Left kidney (tissue), 8 donors: ENCODE measurements around the gene PTPRM. TPM values are rescaled to one million over a fixed set of nuclear protein-coding genes. Genes with fewer than 3 reads are reported as not detected.

Source experiments
- DNase-seq: peaks from one replicate; pipeline ENCODE4 v3.0.0-alpha.2; 2013
- long read RNA-seq, 8 donors: transcript quantifications; one replicate each; lab custom pipeline, GENCODE V29; 2026
- polyA plus RNA-seq: library from polyadenylated mRNA; unstranded; fragments of 120-200 nt; gene quantifications from one replicate; pipeline ENCODE4 v1.2.1, GENCODE V29; 2013; ENCODE audit not compliant: insufficient read length

PTPRM gene
- 107 TPM for polyA plus RNA-seq
- long read RNA-seq, donor 1, partial matches to known transcripts, result 40 of 40 reads
- long read RNA-seq, donor 1, other reads (novel, unspliced or antisense), result 0 of 40 reads
- long read RNA-seq, donor 2, partial matches to known transcripts, result 21 of 21 reads
- long read RNA-seq, donor 2, other reads (novel, unspliced or antisense), result 0 of 21 reads
- long read RNA-seq, donor 3, partial matches to known transcripts, result 16 of 16 reads
- long read RNA-seq, donor 3, other reads (novel, unspliced or antisense), result 0 of 16 reads
- long read RNA-seq, donor 4, result 0 reads
- long read RNA-seq, donor 5, partial matches to known transcripts, result 23 of 24 reads
- long read RNA-seq, donor 5, other reads (novel, unspliced or antisense), result 0 of 24 reads
- long read RNA-seq, donor 6, partial matches to known transcripts, result 13 of 13 reads
- long read RNA-seq, donor 6, other reads (novel, unspliced or antisense), result 0 of 13 reads
- long read RNA-seq, donor 7, partial matches to known transcripts, result 27 of 27 reads
- long read RNA-seq, donor 7, other reads (novel, unspliced or antisense), result 0 of 27 reads
- long read RNA-seq, donor 8, partial matches to known transcripts, result 10 of 10 reads
- long read RNA-seq, donor 8, other reads (novel, unspliced or antisense), result 0 of 10 reads

DNA sequence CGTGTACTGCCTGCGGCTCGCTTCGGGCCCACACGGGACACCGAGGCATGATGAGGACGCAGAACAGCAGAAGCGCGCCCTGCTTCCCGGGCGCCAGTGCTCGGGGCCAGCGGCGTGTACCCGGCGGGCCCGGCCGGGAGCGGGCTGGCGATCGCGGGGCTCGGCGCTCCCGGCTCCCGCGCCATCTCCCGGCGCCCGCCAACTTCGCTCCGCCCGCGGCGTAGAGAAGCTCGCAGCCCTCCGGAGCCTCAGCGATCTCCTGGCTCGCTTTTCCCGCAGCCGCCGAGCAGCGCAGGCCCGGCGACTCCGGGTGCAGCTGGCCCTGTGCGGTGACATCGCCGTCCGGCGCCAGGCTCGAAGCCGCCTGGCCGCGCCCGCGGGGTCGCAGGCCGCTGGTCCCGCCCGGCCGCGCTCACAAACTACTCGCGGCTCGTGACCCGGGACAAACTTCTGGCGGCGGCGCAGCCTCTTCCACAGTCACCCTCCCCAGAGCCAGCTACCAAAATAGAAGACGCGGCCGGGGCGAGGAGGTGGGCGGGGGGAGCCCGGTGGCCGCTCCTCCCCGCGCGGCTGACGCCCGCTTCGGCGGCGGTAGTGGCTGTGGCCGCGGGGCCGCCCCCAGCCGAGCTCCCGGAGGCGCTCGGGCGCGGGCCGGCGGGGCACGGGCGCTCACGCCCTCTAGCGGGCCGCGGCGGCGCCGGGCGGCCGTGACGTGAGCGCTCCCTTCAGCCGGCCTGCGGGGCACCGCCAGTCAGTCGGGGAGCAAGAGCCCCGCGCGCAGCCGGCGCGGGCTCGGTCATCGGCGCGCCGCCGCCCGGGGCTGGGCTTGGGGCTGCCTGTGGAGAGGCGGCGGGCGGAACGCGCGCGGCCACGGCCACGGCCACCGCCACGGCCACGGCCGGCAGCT lies at the start of gene PTPRM:
PTPRM (plus strand) TSS at position 750 of the 907 bp plus-strand sequence. CDS start 503 bp downstream, outside the sequence.
- peak; percentile 78 for DNase-seq

DNA sequence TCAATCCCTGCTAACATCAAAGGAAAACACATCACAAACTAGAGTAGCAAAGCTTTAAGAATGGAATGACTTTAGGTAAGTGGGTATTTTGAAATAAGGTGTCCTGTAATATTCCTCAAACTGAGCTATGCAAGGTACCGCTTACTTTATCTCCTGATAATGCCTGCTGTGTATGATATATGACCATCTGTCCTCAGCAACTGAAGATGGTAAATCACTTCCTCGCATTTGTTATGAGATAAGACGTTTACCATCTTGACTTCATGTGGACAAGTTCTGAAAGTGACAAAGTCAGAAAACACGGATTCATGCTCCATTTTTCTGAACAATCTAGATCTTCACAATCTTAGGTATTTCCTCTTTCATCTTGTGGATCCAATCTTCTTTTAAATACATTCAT lies 49.3 kb upstream of the PTPRM start:
- no peak for DNase-seq

DNA sequence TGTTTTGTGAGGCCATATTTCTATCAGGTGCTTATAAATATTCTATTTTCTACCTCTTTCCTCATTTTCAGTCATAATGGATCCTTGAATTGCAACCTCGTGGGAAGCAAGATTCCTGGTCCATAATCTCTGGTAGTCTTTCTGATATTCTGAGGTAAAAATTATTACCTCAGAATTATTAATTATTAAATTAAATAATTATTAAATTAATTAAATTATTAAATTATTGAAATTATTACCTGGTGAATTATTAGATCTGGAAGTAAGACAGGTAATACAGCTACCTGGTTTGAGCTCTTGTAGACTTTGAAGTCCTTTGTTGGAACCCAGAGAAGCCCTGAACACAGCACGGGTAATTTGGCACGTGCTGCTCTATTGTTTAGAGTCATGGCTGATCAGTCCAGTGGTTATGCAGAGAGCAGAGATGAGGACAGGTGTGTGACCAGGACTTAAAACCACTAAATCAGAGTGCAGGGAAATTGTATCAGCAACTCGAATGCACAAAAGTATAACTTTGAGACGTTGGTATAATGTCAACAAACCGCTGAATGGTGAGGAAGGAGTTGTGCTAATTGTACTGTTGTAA lies 46.8 kb upstream of the PTPRM start:
- DNase-seq, result no peak

DNA sequence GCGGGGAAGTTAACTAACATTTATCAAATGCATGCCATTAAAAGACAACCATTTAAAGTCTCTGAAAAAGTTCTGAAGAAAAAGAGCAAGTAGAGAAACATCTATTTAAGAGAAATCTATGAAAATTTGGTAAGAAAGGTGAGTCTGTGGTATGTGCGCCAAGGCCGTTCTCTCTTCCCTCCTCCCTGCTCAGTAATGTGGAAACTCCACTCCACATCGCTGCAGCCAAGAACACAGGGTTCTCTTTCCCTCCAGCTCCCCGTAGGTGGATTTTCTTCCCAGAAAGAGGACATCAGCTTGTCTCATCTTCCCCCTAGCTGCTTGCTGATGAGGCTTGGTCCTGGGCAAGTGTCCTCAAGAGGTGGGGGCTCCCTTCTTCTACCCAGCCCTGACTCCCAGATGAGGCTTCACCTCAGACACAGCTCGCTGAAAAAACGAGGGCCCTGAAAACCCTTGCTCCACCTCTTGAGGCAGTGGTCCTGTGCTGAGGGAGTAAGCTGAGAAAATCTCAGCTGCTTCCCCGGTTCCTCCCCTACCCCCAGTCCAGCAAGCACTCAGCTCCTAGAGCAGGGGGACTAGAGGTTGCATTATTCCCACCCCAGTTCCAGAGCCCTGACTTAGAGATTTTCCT lies 45.8 kb upstream of the PTPRM start:
- DNase-seq, result no peak

DNA sequence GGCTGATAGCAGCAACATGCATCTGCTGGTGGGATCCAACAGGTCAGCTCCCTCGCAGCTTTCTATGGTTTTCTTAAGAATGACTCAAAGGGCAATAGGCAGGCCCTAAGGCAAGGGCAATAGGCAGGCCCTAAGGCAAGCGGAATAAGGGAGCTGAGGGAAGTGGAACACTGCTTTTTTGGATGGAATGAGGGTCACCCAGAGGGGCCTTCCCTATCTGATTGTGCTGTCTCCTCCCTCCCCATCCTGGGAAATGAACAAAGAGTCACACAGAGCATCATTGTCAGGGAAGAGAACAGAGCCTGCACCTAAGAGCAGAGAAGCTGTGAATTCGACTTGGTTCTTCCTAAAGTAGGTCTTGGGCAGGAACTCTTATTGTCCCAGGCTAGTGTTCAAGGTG lies 43.3 kb upstream of the PTPRM start:
- DNase-seq, result no peak

DNA sequence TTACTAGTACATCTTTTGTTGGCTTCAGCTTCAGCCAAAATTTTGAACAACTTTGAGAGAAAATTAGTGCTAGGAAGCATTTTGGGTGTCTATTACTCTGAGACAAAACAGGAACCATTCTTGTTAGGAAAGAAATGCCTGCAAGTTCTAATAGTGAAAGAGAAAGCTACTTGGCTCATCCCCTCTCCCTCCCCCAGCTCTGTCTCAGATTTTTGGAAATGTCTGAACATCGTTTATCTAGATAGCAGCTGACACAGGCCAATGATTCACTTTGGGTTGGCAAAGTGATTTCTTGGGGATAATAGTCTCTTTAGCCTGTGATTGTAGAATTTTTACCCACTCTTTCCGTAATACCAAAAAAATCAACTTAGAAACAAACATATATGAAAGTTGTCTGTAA lies 42.3 kb upstream of the PTPRM start:
- DNase-seq, result no peak

DNA sequence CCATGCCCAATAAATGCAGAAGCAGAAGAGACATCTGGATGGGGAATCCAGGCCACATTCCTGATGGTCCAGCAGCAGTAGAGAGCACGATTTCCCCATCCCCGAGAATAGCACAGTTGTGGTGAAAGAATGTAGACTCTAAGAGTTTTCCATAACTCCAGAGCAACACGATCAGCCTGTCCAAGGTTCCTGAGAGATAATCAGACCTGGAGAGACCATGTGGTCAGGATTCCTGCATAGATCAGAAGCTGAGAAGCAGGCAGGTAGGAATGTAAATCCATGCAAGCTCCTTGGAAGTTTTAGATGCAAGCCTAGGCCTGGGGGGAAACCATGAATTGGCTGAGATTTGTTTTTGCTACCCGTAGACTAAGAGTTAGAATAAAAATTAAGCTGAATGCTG lies 34.2 kb upstream of the PTPRM start:
- DNase-seq, result no peak

DNA sequence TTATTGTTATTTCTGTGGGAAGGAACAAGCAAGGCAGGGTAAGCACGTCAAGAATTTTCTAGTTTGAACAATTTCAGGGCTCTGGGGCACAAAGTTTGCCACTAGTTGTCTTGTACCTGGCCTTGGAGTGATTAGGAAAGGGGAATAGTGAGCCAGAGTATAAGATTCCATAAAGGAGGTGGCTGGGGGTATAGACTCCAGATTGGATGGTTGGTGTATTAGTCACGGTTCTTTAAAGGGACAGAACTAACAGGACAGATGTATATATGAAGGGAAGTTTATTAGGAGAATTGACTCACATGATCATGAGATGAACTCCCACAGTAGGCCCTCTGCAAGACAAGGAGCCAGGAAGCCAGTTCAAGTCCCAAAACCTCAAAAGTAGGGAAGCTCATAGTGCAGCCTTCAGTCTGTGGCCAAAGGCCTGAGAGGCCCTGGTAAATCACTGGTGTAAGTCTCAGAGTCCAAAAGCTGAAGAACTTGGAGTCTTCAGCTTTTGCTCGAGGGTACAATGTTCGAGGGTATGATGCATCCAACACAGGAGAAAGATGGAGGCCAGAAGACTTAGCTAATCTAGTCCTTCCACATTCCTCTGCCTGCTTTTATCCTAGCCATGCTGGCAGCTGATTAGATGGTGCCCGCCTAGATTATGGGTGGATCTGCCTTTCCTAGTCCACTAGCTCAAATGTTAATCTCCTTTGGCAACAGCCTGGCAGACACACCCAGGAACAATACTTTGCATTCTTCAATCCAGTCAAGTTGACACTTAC lies 31.5 kb upstream of the PTPRM start:
- DNase-seq, result no peak

DNA sequence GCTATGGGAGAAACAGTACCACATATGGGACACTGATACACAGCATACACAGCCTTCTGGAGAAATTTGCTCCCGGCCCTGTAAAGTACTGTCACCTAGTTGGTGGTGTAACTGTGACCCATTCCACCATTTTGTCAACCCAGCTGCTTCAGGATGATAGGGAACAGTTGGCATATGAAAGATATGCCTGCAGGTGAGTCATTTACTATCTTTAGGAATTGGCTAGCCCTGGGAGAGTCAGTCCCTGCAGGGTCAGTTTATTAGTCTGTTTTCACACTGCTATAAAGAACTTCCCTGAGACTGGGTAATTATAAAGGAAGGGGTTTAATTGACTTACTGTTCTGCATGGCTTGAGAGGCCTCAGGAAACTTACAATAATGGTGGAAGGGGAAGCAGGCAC lies 30.0 kb upstream of the PTPRM start:
- no peak for DNase-seq

DNA sequence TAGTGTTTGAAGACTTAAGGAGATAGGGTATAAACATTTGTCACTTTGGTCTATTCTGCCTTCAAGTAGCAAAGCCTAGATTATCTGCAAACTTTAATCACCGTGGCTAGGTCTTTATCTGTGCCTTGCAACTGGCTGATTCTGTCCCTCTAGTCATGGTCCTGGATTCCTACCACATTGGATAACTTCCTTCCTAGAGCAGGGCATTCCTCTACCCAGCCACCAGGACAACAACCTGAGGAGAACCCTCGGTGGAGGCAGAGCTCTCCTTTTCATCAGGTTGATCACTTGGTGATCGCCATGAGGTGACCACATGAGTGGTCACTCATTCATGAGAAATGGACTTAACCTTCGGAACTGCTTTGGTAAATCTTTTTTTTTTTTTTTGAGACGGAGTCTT lies 25.3 kb upstream of the PTPRM start:
- DNase-seq, result no peak

DNA sequence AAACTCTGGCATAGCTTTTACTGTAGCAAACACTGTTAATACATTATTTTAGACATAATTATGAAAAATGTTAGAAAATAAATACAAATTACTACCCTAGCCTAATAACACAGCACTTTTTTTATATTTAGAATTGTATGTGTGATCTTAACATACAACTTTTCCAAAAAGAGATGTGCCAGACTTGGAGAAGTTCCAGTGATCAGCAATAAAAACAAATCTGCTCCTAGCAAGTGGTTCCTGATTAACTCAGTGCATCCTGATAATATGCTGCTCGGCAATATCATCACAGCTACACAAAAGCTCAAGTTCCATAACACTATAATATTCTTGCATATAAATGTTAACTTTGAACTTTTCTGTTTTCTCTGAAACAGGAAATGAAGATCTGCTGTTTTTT lies 22.4 kb upstream of the PTPRM start:
- DNase-seq, result no peak

DNA sequence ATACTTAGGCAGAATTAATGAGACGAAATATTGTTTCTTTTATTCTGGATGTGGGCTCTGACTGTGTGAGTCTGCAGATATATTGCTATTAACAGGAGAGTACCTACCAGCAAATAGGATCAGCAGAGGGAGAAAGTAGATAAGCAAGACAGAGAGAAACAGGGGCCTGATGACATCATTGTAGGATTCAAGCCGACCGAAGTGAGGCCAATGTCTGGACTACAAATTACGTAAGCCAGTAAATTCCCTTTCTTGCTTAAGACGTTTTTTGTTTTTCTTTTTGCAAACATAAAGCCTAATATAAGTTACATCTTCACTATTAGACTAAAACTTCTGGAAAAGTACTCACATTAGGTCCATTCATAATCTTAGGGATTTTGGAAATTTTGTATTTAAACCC lies 21.4 kb upstream of the PTPRM start:
- no peak for DNase-seq

DNA sequence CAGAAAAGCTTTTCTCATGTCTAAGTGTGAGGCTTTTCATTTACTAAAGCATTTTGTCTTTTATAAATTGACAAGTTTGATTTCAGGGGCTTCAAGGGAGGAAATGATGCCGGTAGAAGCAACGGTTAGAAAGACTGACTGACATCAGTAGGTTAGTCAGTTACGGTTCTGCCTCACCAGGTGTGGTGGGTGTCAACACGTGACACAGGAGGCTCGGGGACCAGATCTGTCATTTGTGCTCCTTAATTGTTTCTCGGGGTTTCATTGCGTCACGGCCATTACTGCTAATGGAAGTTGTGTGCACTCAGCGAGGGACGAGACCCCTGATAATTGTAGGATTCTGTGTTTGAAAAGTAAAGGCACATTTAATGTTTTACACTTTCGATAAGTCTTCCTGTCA lies 18.9 kb upstream of the PTPRM start:
- DNase-seq, result no peak

DNA sequence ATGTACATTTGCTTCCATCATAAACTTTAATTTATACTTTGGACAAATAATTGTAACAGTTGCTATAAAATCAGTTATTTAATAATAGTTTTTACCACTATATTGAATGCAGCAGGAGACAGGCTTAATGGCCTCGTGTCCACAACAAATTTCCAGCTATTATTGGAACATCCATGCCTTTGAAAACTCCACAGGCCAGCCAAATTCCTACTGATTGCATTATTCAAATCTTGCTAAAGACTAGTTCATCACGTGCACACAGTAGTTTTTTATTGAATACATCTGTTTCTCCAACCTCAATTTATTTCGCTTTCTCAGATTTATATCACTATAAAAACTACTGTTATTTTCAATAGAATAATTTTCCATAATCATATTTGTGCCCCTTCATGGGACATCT lies 18.4 kb upstream of the PTPRM start:
- DNase-seq, result no peak

DNA sequence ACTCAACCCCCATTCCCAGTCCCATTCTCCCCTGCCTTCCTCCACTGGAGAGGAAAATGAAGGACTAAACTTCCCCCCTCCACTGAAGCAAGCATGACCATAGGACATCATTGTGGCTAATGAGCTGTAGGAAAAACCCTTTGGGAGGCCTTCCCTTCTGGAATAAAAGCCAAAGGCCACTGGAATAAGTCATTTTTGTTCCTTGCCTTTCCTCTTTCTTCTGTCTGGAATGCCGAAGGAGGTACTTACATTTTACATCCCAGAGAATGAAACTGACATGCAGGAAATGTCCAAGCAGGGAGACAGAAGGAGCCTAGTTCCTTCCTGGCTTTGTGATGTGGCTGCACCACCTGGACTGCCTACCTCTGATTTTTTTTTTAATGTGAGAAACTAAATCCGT lies 9.1 kb upstream of the PTPRM start:
- DNase-seq, result no peak

DNA sequence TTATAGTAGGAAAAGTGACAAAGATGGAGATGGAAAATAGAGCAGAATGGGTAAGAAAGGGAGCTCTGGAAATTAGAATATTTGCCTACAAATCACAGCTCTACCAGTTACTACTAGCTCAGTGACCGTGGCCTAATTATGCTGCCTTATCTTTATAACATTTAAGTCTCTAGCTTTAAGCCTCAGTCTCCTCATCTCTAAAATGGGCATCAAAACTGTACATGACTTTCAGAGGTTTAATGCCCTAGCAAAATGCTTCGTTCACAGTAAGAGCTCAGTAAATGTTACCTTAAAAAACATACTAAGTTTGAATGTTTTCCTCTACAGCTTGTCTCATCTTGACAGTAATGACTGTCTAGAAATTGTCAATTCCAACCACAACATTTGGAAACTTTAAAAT lies 8.3 kb upstream of the PTPRM start:
- DNase-seq, result no peak

DNA sequence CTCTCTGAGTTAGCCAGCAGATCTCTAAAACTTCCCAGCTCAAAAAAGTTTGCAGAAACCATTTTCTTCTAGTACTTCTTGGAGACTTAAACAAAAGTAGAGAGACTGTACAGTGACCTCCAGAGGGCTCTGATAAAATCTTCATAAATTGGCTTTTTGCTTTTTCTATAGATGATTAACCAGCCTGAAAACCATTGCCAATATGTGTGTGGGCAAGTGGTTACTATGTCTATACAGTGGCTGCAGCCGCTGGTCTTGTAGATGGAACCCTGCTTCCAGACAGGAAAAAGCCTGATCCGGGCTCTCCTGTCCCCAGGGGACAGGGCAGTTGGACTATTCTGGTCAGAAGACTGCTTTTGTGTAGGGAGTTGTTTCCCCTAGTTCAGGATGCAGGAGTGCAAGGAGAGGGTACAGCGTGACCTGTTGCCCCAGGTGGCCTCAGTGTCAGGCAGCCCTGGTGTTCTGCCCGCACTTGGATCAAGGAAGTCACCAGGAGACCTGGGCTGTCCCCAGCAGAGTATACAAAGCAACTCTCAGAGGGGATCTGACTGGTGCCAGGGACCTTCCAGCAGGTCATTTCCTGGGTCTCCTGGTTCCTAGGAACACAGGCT lies 7.3 kb upstream of the PTPRM start:
- DNase-seq, result no peak

DNA sequence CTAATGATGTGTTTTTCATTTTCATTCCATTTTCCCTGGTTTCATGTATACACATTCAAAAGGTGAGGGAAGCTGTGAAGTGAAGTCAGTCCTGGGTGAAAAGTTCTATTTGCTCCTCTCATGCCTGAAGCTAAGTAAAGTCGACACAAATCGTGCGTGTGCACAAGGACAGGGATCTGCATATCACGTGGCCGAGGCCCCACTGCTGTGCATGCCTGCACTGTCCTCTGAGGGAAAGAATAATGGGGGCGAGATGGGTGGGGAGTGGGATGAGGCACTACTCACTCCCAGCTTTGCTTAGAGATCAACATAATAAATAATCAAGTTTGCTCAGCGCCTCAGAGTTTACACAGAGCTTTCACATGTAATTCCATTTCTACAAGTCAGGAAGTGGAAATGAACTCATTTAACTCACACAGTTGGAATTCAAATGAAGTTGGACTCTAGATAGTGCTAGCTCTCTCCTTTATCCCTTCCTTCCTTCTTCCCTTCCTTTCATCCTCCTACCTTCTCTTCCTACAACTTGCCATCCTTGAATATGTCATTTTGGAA lies 5.1 kb upstream of the PTPRM start:
- no peak for DNase-seq

DNA sequence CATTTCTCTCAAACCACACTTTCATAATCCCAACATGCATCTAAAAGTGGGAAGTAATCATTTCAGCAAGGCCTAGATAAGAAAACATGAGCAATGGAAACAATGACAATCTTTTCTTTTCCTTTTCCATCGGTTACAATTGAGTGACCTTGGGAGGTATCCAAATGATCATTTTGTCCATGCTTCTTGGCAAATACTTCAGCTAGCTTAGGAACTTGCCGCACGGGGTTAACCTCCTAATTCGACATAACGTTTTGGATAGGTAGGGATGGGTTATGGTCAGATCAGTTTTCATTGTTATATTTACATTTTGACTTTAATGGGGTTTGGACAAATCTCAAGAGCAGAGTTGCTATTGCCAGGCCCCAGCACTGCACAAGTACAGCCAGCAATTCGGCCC lies 4.6 kb upstream of the PTPRM start:
- no peak for DNase-seq

DNA sequence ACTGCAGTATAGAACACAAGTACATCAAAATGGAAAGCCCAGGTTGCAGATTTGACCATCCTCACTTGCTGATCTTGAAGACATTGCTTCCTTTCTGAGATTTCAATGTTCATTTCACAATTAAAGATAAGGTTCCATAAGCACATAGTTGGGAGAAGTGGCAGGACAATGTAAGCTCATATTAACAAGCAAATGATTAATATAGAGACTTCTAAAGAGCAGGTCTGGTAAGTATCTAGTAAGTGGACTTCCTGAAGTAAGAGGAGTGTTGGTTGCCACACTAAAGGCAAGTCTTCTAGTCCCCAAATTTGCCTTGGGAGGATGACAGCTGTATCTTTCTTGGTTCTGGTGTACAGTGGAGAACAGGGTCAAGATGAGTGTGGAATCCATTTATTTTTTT lies 1.4 kb upstream of the PTPRM start:
- DNase-seq, result no peak

DNA sequence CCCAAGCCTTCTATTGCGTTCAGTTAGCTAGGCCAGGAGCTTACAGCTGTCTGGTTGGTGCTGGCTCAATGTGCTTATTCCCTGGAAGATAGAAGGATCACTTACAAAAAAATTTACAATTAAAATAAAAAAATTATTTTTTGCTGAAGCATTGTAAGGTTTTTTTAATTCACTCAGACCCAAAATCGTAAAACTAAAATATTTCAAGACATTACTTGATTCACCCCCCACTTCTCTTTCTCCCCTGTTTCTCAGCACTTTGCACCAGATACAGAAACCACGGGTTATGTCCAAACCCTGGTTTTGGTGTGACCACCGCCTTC lies 911 bp upstream of the PTPRM start:
- DNase-seq, result peak; percentile 34
